ENCODE results near the gene SLC4A1. TPM values are rescaled to one million over a fixed set of nuclear protein-coding genes. Genes with fewer than 3 reads are reported as not detected.

Gene SLC4A1
- total RNA-seq, result 72.8 TPM

GRCh38 chr17:44267818-44268490 lies at the start of gene SLC4A1:
Gene SLC4A1, minus strand, starts transcription at chr17:44268135. Its CDS starts 5,269 bp downstream, at chr17:44262866.

GRCh38 chr17:44308320-44308818 lies 40.4 kb upstream of the SLC4A1 start, which contains the start of gene RUNDC3A:
Gene RUNDC3A, plus strand, starts transcription at chr17:44308601. Its CDS starts 232 bp downstream, at chr17:44308833.

GRCh38 chr17:44219616-44220212 lies 48.2 kb downstream of the SLC4A1 start, which contains the start of gene UBTF:
Gene UBTF, minus strand, starts transcription at chr17:44219675. Its CDS starts 1,446 bp downstream, at chr17:44218229.

GRCh38 chr17:44199553-44200477 lies 68.1 kb downstream of the SLC4A1 start, which contains the start of gene ATXN7L3:
Gene ATXN7L3, minus strand, starts transcription at chr17:44199884. Its CDS starts 1,814 bp downstream, at chr17:44198070.

Small RNA genes lying within 50 kb of the gene (small RNA-seq; reads per million reads assigned to genes)
- gene MIR6782 (ENCODE audit: low replicate concordance) (not detected), gene RF00012 (ENCODE audit: low replicate concordance) (not detected), gene RN7SL507P (ENCODE audit: low replicate concordance) (0.07 reads per million), gene RNU6-453P (ENCODE audit: low replicate concordance) (not detected)

Other genes starting within 250 kb of the SLC4A1 start
- 24.0 TPM for gene LSM12, start 201.5 kb downstream of the SLC4A1 start, total RNA-seq
- 47.4 TPM for gene G6PC3, start 197.4 kb downstream of the SLC4A1 start, total RNA-seq
- gene HDAC5, start 144.5 kb downstream of the SLC4A1 start, total RNA-seq, result 74.9 TPM
- 2.5 TPM for gene HROB, start 126.2 kb downstream of the SLC4A1 start, total RNA-seq
- 5.7 TPM for gene ASB16, start 97.4 kb downstream of the SLC4A1 start, total RNA-seq
- gene TMUB2, start 81.2 kb downstream of the SLC4A1 start, total RNA-seq, result 36.3 TPM
- 34.6 TPM for gene ATXN7L3, start 68.3 kb downstream of the SLC4A1 start, total RNA-seq
- 75.9 TPM for gene UBTF, start 48.5 kb downstream of the SLC4A1 start, total RNA-seq
- gene RUNDC3A, start 40.5 kb upstream of the SLC4A1 start, total RNA-seq, result 6.0 TPM
- 168 TPM for gene SLC25A39, start 56.7 kb upstream of the SLC4A1 start, total RNA-seq
- gene GRN, start 77.2 kb upstream of the SLC4A1 start, total RNA-seq, result 232 TPM
- gene FAM171A2, start 95.7 kb upstream of the SLC4A1 start, total RNA-seq, result 24.0 TPM
- gene ITGA2B, start 121.5 kb upstream of the SLC4A1 start, total RNA-seq, result 9.3 TPM
- 40.3 TPM for gene GPATCH8, start 235.3 kb upstream of the SLC4A1 start, total RNA-seq

All from metanephros (tissue), 2 donors.